HepG2 (cell line): ENCODE measurements around the gene CCND1. TPM values are rescaled to one million over a fixed set of nuclear protein-coding genes. Genes with fewer than 3 reads are reported as not detected.

Source experiments
- CEBPB ChIP-seq: IDR thresholded peaks from 2 replicates; pipeline ENCODE4 v1.6.1; 2011; ENCODE audit warnings: low read depth, low read length, improper control_type of control experiment, borderline replicate concordance
- DZIP1 ChIP-seq: sonication (generic); formaldehyde crosslinking; IDR thresholded peaks from 2 replicates; pipeline ENCODE4 v1.5.0; 2020; ENCODE audit warnings: mild to moderate bottlenecking, missing genetic modification reagents
- HMGA1 ChIP-seq: sonication (generic); formaldehyde crosslinking; conservative IDR thresholded peaks from 2 replicates; pipeline ENCODE4 v1.4.0; 2020; ENCODE audit warnings: missing genetic modification reagents
- NBN ChIP-seq: fragments of 450-650 bp; conservative IDR thresholded peaks from 2 replicates; pipeline ENCODE4 v1.6.1; 2017
- NFYC ChIP-seq: IDR thresholded peaks from 2 replicates; pipeline ENCODE4 v1.6.1; 2016; ENCODE audit warnings: missing genetic modification reagents, missing compliant biosample characterization
- REXO4 ChIP-seq: sonication (generic); formaldehyde crosslinking; IDR thresholded peaks from 2 replicates; pipeline ENCODE4 v1.8.0; 2022; ENCODE audit warnings: missing genetic modification reagents, mild to moderate bottlenecking, borderline replicate concordance
- TARDBP ChIP-seq: sonication (generic); formaldehyde crosslinking; IDR thresholded peaks from 2 replicates; pipeline ENCODE4 v1.8.0; 2022; ENCODE audit warnings: mild to moderate bottlenecking, missing genetic modification reagents
- ZFP62 ChIP-seq: sonication (generic); formaldehyde crosslinking; IDR thresholded peaks from 2 replicates; pipeline ENCODE4 v1.4.0; 2020; ENCODE audit warnings: missing genetic modification reagents
- ZFP90 ChIP-seq: sonication (generic); formaldehyde crosslinking; IDR thresholded peaks from 2 replicates; pipeline ENCODE4 v1.8.0; 2022; ENCODE audit warnings: missing genetic modification reagents, mild to moderate bottlenecking, inconsistent platforms, borderline replicate concordance
- ZNF362 ChIP-seq: sonication (generic); formaldehyde crosslinking; IDR thresholded peaks from 2 replicates; pipeline ENCODE4 v1.4.0; 2020; ENCODE audit warnings: missing genetic modification reagents, mild to moderate bottlenecking, borderline replicate concordance
- ZNF432 ChIP-seq: sonication (generic); formaldehyde crosslinking; IDR thresholded peaks from 2 replicates; pipeline ENCODE4 v1.5.0; 2020; ENCODE audit warnings: missing genetic modification reagents, mild to moderate bottlenecking, borderline replicate concordance
- ZNF496 ChIP-seq: sonication (generic); formaldehyde crosslinking; IDR thresholded peaks from 2 replicates; pipeline ENCODE4 v1.8.1; 2023; ENCODE audit warnings: mild to moderate bottlenecking, moderate library complexity, missing genetic modification reagents; ENCODE audit not compliant: insufficient replicate concordance
- ZNF788 ChIP-seq: sonication (generic); formaldehyde crosslinking; IDR thresholded peaks from 2 replicates; pipeline ENCODE4 v1.5.0; 2020; ENCODE audit warnings: mild to moderate bottlenecking, missing genetic modification reagents, borderline replicate concordance
- ZNF879 ChIP-seq: sonication (generic); formaldehyde crosslinking; IDR thresholded peaks from 2 replicates; pipeline ENCODE4 v1.8.1; 2023; ENCODE audit warnings: missing genetic modification reagents
- ZSCAN12 ChIP-seq: sonication (generic); formaldehyde crosslinking; IDR thresholded peaks from 2 replicates; pipeline ENCODE4 v1.9.0; 2021; ENCODE audit warnings: mild to moderate bottlenecking, missing genetic modification reagents
- polyA plus RNA-seq, 8 experiments: library from polyadenylated mRNA; depleted of rRNA in 3 of 8; stranded (reverse) in 7 of 8; unstranded in 1 of 8; fragments of >200 nt; fragmentation: Illumina TruSeq in 4 of 8; extraction: Trizol in 4 of 8; gene quantifications; 2 replicates each; pipeline versions ENCODE4 v1.2.1 to v1.2.3, GENCODE V29; 2011 to 2016; ENCODE audit warnings: low read depth in 4 of 8, missing spikeins in 1 of 8, mixed read lengths in 1 of 8; ENCODE audit not compliant: insufficient read depth in 1 of 8
- total RNA-seq, 5 experiments: library from RNA; depleted of rRNA; stranded (reverse); fragments of >200 nt; fragmentation: Illumina TruSeq; extraction: Trizol; gene quantifications; 2 replicates each; pipeline ENCODE4 v1.2.3, GENCODE V29; 2016; ENCODE audit warnings: low read depth in 1 of 5
- TF ChIP-seq, protein P1 (sequence below): fragments of 450-650 bp; IDR thresholded peaks from 2 replicates; pipeline ENCODE4 v1.6.1; 2017; ENCODE audit warnings: mild to moderate bottlenecking
- TF ChIP-seq, protein P2 (sequence below): sonication (generic); formaldehyde crosslinking; IDR thresholded peaks from 2 replicates; pipeline ENCODE4 v1.4.0; 2020; ENCODE audit warnings: missing genetic modification reagents
- TF ChIP-seq, protein P3 (sequence below): sonication (generic); formaldehyde crosslinking; IDR thresholded peaks from 2 replicates; pipeline ENCODE4 v1.9.0; 2021; ENCODE audit warnings: missing genetic modification reagents, mild to moderate bottlenecking, borderline replicate concordance

Gene CCND1
- total and polyA plus RNA-seq, 2 of the 13 experiments (the other 11 are each of a cell fraction or from before 2014, with no cell fraction given): 107 to 136 TPM

- TF ChIP-seq ZFP62 (CRISPR knock-in tag) (no peak), HMGA1 (CRISPR knock-in tag) (no peak), ZNF362 (CRISPR knock-in tag) (peak; percentile 37; the same call in 1 of the 2 replicates), TARDBP (CRISPR knock-in tag) (peak; percentile 97), NBN (no peak), ZNF432 (CRISPR knock-in tag) (no peak), DZIP1 (CRISPR knock-in tag) (no peak), CEBPB (peak; percentile 73), ZFP90 (CRISPR knock-in tag) (no peak; the same call in 1 of the 2 replicates), NFYC (CRISPR knock-in tag) (no peak; the same call in 1 of the 2 replicates), ZNF879 (CRISPR knock-in tag) (peak; percentile 72; the same call in 1 of the 2 replicates), ZSCAN12 (0 out of 2 replicates have a peak, but pooled peaks have one; percentile 24), ZNF496 (no peak), ZNF788 (CRISPR knock-in tag) (peak; percentile 92; the same call in 1 of the 2 replicates), REXO4 (CRISPR knock-in tag) (no peak)
- TF ChIP-seq, protein P1, sequence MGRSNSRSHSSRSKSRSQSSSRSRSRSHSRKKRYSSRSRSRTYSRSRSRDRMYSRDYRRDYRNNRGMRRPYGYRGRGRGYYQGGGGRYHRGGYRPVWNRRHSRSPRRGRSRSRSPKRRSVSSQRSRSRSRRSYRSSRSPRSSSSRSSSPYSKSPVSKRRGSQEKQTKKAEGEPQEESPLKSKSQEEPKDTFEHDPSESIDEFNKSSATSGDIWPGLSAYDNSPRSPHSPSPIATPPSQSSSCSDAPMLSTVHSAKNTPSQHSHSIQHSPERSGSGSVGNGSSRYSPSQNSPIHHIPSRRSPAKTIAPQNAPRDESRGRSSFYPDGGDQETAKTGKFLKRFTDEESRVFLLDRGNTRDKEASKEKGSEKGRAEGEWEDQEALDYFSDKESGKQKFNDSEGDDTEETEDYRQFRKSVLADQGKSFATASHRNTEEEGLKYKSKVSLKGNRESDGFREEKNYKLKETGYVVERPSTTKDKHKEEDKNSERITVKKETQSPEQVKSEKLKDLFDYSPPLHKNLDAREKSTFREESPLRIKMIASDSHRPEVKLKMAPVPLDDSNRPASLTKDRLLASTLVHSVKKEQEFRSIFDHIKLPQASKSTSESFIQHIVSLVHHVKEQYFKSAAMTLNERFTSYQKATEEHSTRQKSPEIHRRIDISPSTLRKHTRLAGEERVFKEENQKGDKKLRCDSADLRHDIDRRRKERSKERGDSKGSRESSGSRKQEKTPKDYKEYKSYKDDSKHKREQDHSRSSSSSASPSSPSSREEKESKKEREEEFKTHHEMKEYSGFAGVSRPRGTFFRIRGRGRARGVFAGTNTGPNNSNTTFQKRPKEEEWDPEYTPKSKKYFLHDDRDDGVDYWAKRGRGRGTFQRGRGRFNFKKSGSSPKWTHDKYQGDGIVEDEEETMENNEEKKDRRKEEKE: no peak
- TF ChIP-seq, protein P2, sequence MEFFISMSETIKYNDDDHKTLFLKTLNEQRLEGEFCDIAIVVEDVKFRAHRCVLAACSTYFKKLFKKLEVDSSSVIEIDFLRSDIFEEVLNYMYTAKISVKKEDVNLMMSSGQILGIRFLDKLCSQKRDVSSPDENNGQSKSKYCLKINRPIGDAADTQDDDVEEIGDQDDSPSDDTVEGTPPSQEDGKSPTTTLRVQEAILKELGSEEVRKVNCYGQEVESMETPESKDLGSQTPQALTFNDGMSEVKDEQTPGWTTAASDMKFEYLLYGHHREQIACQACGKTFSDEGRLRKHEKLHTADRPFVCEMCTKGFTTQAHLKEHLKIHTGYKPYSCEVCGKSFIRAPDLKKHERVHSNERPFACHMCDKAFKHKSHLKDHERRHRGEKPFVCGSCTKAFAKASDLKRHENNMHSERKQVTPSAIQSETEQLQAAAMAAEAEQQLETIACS (CRISPR knock-in tag): peak; percentile 30; the same call in 1 of the 2 replicates
- TF ChIP-seq, protein P3, sequence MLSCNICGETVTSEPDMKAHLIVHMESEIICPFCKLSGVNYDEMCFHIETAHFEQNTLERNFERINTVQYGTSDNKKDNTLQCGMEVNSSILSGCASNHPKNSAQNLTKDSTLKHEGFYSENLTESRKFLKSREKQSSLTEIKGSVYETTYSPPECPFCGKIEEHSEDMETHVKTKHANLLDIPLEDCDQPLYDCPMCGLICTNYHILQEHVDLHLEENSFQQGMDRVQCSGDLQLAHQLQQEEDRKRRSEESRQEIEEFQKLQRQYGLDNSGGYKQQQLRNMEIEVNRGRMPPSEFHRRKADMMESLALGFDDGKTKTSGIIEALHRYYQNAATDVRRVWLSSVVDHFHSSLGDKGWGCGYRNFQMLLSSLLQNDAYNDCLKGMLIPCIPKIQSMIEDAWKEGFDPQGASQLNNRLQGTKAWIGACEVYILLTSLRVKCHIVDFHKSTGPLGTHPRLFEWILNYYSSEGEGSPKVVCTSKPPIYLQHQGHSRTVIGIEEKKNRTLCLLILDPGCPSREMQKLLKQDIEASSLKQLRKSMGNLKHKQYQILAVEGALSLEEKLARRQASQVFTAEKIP (CRISPR knock-in tag): no peak
Observed at GRCh38 chr11:69657911-69658625, 17.1 kb downstream of the CCND1 start (continued).
